Activated CD8-positive, alpha-beta memory T cell treated with anti-CD3 and anti-CD28 coated beads, Interleukin-2, amount 50 U/mL, for 48 hours (primary cell): ENCODE results near the gene BUB3.

Experiments
- DNase-seq: peaks from one replicate; pipeline ENCODE4 v3.0.0-alpha.2; 2020

Gene BUB3

DNA sequence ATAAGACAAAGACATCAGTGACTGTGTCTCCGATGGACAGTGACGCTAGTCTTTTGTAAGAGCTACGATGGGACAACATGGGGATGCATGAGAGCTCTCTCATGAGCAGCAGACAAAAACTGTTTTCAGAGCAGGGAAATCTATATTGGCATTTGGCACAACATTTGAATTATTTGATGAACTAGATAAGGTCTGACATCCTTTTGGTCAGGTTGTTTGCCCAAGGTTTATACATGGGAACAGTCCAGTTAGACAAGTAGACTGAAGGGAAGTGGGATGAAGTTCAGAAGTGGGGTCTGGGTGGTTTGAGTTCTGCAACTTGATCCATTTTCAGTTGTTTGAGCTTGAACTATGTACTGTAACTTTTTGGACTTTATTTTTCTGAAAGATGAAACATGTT, 50.8 kb downstream of the BUB3 start:
- DNase-seq = no peak

DNA sequence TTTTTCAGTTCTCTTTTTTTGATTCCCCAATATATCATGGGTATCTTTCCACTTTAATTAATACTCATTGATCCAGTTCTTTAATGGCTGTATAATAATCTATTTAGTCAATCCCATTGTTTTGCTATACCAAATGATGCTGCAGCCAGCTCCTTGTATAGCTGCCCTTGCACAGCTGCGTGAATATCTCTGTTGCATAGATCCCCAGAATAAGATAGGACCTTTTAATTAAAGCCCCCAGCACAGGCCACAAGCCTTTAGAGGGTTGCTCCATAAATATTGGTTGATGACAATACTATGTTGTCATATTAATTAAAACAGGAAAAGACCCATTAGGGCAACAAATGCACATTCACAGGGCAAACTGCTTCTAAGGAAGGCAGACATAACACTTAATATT, 57.9 kb downstream of the BUB3 start:
- DNase-seq = no peak

DNA sequence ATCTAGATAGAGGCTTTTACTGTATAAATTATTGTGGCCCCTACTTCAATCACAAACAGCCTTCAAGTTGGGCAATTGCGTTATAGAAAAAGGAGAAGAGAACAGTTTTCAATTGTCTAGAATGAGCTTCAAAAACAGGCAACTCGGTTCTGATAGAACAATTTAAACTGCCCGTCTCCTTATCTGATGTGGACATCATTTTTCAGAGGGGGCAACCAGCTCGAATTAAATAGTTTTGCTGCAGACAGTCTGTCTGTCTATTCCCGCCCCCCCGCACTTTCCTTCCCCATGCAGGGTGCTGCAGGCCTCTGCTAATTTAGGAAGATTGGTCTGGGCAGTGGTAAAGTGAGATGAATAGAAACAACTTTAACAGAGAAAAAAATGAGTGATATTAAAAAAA, 58.4 kb downstream of the BUB3 start:
- DNase-seq = no peak

DNA sequence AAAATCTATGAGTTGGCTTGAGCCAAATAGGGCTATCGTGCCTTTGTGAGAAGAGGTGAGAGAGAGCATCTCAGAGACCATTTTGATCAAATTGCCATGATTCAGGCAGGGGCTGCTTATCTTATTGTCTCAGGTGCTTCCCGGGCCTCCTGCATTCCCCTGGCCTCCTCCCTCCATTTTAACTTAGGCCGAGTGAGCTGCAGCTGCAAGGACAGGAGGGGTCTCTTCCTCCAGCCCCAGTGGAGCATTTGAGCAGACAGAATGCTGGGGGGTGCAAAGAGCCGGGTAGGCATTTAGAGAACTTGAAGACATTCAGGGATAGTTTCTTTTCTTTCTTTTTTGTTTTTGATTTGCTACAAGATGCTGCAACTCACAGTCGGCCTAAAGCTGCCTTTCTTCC, 59.0 kb downstream of the BUB3 start:
- DNase-seq = no peak
